HG02970 (cell line): ENCODE measurements around the gene GRIP1.

Experiments used
- ATAC-seq: cut with Tn5 transposase; IDR thresholded peaks from one replicate; pipeline ENCODE4 v1.9.1; 2021; ENCODE audit warnings: mild to moderate bottlenecking, moderate library complexity, moderate number of reproducible peaks; ENCODE audit not compliant: unreplicated experiment, low FRiP score

GRIP1 gene

GRCh38 chr12:66694666-66695613 is 16.1 kb upstream of the GRIP1 start:
- ATAC-seq: no peak

GRCh38 chr12:66693901-66694513 is 15.1 kb upstream of the GRIP1 start:
- ATAC-seq: peak; percentile 69

GRCh38 chr12:66692986-66693385 is 14.1 kb upstream of the GRIP1 start:
- ATAC-seq: no peak

GRCh38 chr12:66692170-66692569 is 13.3 kb upstream of the GRIP1 start:
- ATAC-seq: no peak

- ATAC-seq: peak; percentile 52
Measured at GRCh38 chr12:66688846-66689439, 10.1 kb upstream of the GRIP1 start.

- no peak for ATAC-seq
Measured at GRCh38 chr12:66684222-66684621, 5.3 kb upstream of the GRIP1 start.

- ATAC-seq: no peak
Measured at GRCh38 chr12:66683822-66684221, 4.9 kb upstream of the GRIP1 start.

GRCh38 chr12:66683073-66683472 is 4.2 kb upstream of the GRIP1 start:
- ATAC-seq: no peak

GRCh38 chr12:66679461-66680084 is 697 bp upstream of the GRIP1 start:
- no peak for ATAC-seq

GRCh38 chr12:66676241-66676640 is 2.6 kb downstream of the GRIP1 start:
- no peak for ATAC-seq

- ATAC-seq: no peak
Measured at GRCh38 chr12:66674495-66675122, 4.3 kb downstream of the GRIP1 start.

GRCh38 chr12:66669541-66669940 is 9.3 kb downstream of the GRIP1 start:
- ATAC-seq: no peak

- no peak for ATAC-seq
Measured at GRCh38 chr12:66668311-66668710, 10.6 kb downstream of the GRIP1 start.

- no peak for ATAC-seq
Measured at GRCh38 chr12:66667906-66668305, 11.0 kb downstream of the GRIP1 start.

GRCh38 chr12:66666481-66666880 is 12.4 kb downstream of the GRIP1 start:
- ATAC-seq: no peak

GRCh38 chr12:66665435-66665985 is 13.4 kb downstream of the GRIP1 start:
- no peak for ATAC-seq

GRCh38 chr12:66664076-66664475 is 14.8 kb downstream of the GRIP1 start:
- no peak for ATAC-seq

GRCh38 chr12:66663611-66664010 is 15.3 kb downstream of the GRIP1 start:
- no peak for ATAC-seq

GRCh38 chr12:66662729-66663128 is 16.1 kb downstream of the GRIP1 start:
- ATAC-seq: no peak

GRCh38 chr12:66662179-66662578 is 16.7 kb downstream of the GRIP1 start:
- ATAC-seq: no peak
